Memory B cell (primary cell): ENCODE data around the gene NHLRC1.
A peak's percentile ranks its signal among the peaks of the same experiment; 100 is the strongest.
"Not testable (repeated sequence)": the region's sequence is repeated elsewhere in the genome, so short reads cannot be mapped to it uniquely, and the experiment has no call there.

Source experiments
- ATAC-seq: fragments of 150-1000 bp; cut with Tn5 transposase; 2 replicates; pipeline ENCODE4 v1.10.0; 2021; ENCODE audit warnings: low read depth, mild to moderate bottlenecking, moderate library complexity
- DNase-seq, 2 donors: peaks; one replicate each; pipeline ENCODE4 v3.0.0; 2022; ENCODE audit warnings: low spot score in 2 of 2
- H3K27ac Mint-ChIP-seq: one replicate; pipeline ENCODE4 v1.8.0; 2022; ENCODE audit warnings: mild to moderate bottlenecking, moderate library complexity, mixed read lengths
- H3K27me3 Mint-ChIP-seq: one replicate; pipeline ENCODE4 v1.8.0; 2022; ENCODE audit warnings: mixed read lengths
- H3K36me3 Mint-ChIP-seq: one replicate; pipeline ENCODE4 v1.8.0; 2022; ENCODE audit warnings: mild to moderate bottlenecking, mixed read lengths
- H3K4me1 Mint-ChIP-seq: one replicate; pipeline ENCODE4 v1.8.0; 2022; ENCODE audit warnings: mixed read lengths
- H3K4me3 Mint-ChIP-seq: one replicate; pipeline ENCODE4 v1.8.0; 2022; ENCODE audit warnings: mild to moderate bottlenecking, moderate library complexity, mixed read lengths
- H3K9me3 Mint-ChIP-seq: one replicate; pipeline ENCODE4 v1.8.0; 2022; ENCODE audit warnings: mixed read lengths

The NHLRC1 gene

GRCh38 chr6:18151391-18151790, 28.9 kb upstream of the NHLRC1 start:
- ATAC-seq, H3K36me3 Mint-ChIP-seq, H3K27me3 Mint-ChIP-seq, H3K27ac Mint-ChIP-seq, DNase-seq, H3K9me3 Mint-ChIP-seq, H3K4me3 Mint-ChIP-seq: not testable (repeated sequence)
- peaks cover 10% of the 10 kb centered on the region for H3K4me1 Mint-ChIP-seq

GRCh38 chr6:18148304-18149025, 26.0 kb upstream of the NHLRC1 start:
- ATAC-seq (no peak), DNase-seq (no peak)
- Mint-ChIP-seq H3K4me3 (no peak overlapping the region), H3K36me3 (peaks cover 7% of the 10 kb centered on the region), H3K4me1 (peaks cover 4% of the 10 kb centered on the region), H3K27me3 (no peaks in the 10 kb centered on the region), H3K27ac (no peak overlapping the region), H3K9me3 (no peaks in the 10 kb centered on the region)

- peaks cover 3% of the 10 kb centered on the region for H3K4me1 Mint-ChIP-seq
- no peak overlapping the region for H3K27ac Mint-ChIP-seq
- no peaks in the 10 kb centered on the region for H3K27me3 Mint-ChIP-seq
- H3K36me3 Mint-ChIP-seq, result peaks cover 12% of the 10 kb centered on the region
- H3K9me3 Mint-ChIP-seq, result no peaks in the 10 kb centered on the region
- DNase-seq, result no peak
- ATAC-seq, result no peak
- H3K4me3 Mint-ChIP-seq, result no peak overlapping the region
Observed at GRCh38 chr6:18147616-18148015, 25.1 kb upstream of the NHLRC1 start.

- peaks cover 16% of the 10 kb centered on the region for H3K36me3 Mint-ChIP-seq
- no peak overlapping the region for H3K4me3 Mint-ChIP-seq
- no peak overlapping the region for H3K27ac Mint-ChIP-seq
- no peaks in the 10 kb centered on the region for H3K9me3 Mint-ChIP-seq
- ATAC-seq (no peak), DNase-seq (no peak)
- H3K4me1 Mint-ChIP-seq, result peaks cover 7% of the 10 kb centered on the region
- H3K27me3 Mint-ChIP-seq, result no peaks in the 10 kb centered on the region
Observed at GRCh38 chr6:18147160-18147559, 24.7 kb upstream of the NHLRC1 start.

GRCh38 chr6:18142591-18142861, 20.0 kb upstream of the NHLRC1 start:
- Mint-ChIP-seq H3K27me3 (no peaks in the 10 kb centered on the region), H3K27ac (peak overlapping the region; percentile 4), H3K4me1 (peaks cover 9% of the 10 kb centered on the region), H3K9me3 (no peaks in the 10 kb centered on the region), H3K36me3 (peaks cover 25% of the 10 kb centered on the region), H3K4me3 (no peak overlapping the region)
- DNase-seq (no peak), ATAC-seq (no peak)

GRCh38 chr6:18141805-18142590, 19.5 kb upstream of the NHLRC1 start:
- no peaks in the 10 kb centered on the region for H3K27me3 Mint-ChIP-seq
- peaks cover 25% of the 10 kb centered on the region for H3K36me3 Mint-ChIP-seq
- DNase-seq (no peak), ATAC-seq (peak; percentile 34)
- H3K4me1 Mint-ChIP-seq, result peaks cover 9% of the 10 kb centered on the region
- peak overlapping the region; percentile 4 for H3K27ac Mint-ChIP-seq
- no peak overlapping the region for H3K4me3 Mint-ChIP-seq
- H3K9me3 Mint-ChIP-seq, result no peaks in the 10 kb centered on the region

- DNase-seq, result no peak
- H3K27me3 Mint-ChIP-seq, result no peaks in the 10 kb centered on the region
- no peak overlapping the region for H3K4me3 Mint-ChIP-seq
- no peaks in the 10 kb centered on the region for H3K9me3 Mint-ChIP-seq
- peaks cover 9% of the 10 kb centered on the region for H3K4me1 Mint-ChIP-seq
- ATAC-seq, result no peak
- H3K36me3 Mint-ChIP-seq, result peaks cover 29% of the 10 kb centered on the region
- H3K27ac Mint-ChIP-seq, result no peak overlapping the region
Observed at GRCh38 chr6:18139935-18140621, 17.6 kb upstream of the NHLRC1 start.

- ATAC-seq, result no peak
- Mint-ChIP-seq H3K9me3 (no peaks in the 10 kb centered on the region), H3K36me3 (peaks cover 29% of the 10 kb centered on the region), H3K4me1 (peaks cover 9% of the 10 kb centered on the region), H3K4me3 (no peak overlapping the region), H3K27me3 (no peaks in the 10 kb centered on the region), H3K27ac (no peak overlapping the region)
- DNase-seq, result no peak
Observed at GRCh38 chr6:18138906-18139305, 16.4 kb upstream of the NHLRC1 start.

- Mint-ChIP-seq H3K4me3 (no peak overlapping the region), H3K27me3 (no peaks in the 10 kb centered on the region), H3K4me1 (no peaks in the 10 kb centered on the region), H3K27ac (no peak overlapping the region), H3K36me3 (peaks cover 23% of the 10 kb centered on the region), H3K9me3 (no peaks in the 10 kb centered on the region)
- ATAC-seq, result no peak
- DNase-seq, result no peak
Observed at GRCh38 chr6:18136260-18136659, 13.8 kb upstream of the NHLRC1 start.

GRCh38 chr6:18135171-18135570, 12.7 kb upstream of the NHLRC1 start:
- no peak for DNase-seq
- H3K4me1 Mint-ChIP-seq, result no peaks in the 10 kb centered on the region
- no peaks in the 10 kb centered on the region for H3K9me3 Mint-ChIP-seq
- no peak overlapping the region for H3K4me3 Mint-ChIP-seq
- H3K27ac Mint-ChIP-seq, result no peak overlapping the region
- no peak for ATAC-seq
- H3K27me3 Mint-ChIP-seq, result no peaks in the 10 kb centered on the region
- peaks cover 20% of the 10 kb centered on the region for H3K36me3 Mint-ChIP-seq

- Mint-ChIP-seq H3K36me3 (peaks cover 16% of the 10 kb centered on the region), H3K4me3 (no peak overlapping the region), H3K27ac (no peak overlapping the region), H3K27me3 (no peaks in the 10 kb centered on the region), H3K9me3 (no peaks in the 10 kb centered on the region), H3K4me1 (no peaks in the 10 kb centered on the region)
- no peak for DNase-seq
- no peak for ATAC-seq
Observed at GRCh38 chr6:18132346-18132745, 9.9 kb upstream of the NHLRC1 start.

GRCh38 chr6:18126121-18126520, 3.6 kb upstream of the NHLRC1 start:
- H3K9me3 Mint-ChIP-seq, result no peaks in the 10 kb centered on the region
- no peak for DNase-seq

GRCh38 chr6:18121580-18122127, 823 bp downstream of the NHLRC1 start:
- peak overlapping the region; percentile 65 for H3K4me3 Mint-ChIP-seq
- no peak for ATAC-seq

More at GRCh38 chr6:18126121-18126520, 3.6 kb upstream of the NHLRC1 start:
- H3K4me3 Mint-ChIP-seq, result no peak overlapping the region
- H3K27me3 Mint-ChIP-seq, result peaks cover 2% of the 10 kb centered on the region
- H3K27ac Mint-ChIP-seq, result no peak overlapping the region
- H3K4me1 Mint-ChIP-seq, result peaks cover 8% of the 10 kb centered on the region
- no peak for ATAC-seq
- peaks cover 6% of the 10 kb centered on the region for H3K36me3 Mint-ChIP-seq

GRCh38 chr6:18119236-18119635, 3.2 kb downstream of the NHLRC1 start:
- H3K4me1 Mint-ChIP-seq, result peaks cover 8% of the 10 kb centered on the region
- no peaks in the 10 kb centered on the region for H3K36me3 Mint-ChIP-seq
- DNase-seq (no peak), ATAC-seq (no peak)
- H3K4me3 Mint-ChIP-seq, result no peak overlapping the region
- H3K27me3 Mint-ChIP-seq, result peaks cover 3% of the 10 kb centered on the region
- no peaks in the 10 kb centered on the region for H3K9me3 Mint-ChIP-seq
- H3K27ac Mint-ChIP-seq, result no peak overlapping the region

More at GRCh38 chr6:18121580-18122127, 823 bp downstream of the NHLRC1 start:
- Mint-ChIP-seq H3K9me3 (no peaks in the 10 kb centered on the region), H3K27me3 (peaks cover 3% of the 10 kb centered on the region), H3K36me3 (no peaks in the 10 kb centered on the region), H3K27ac (no peak overlapping the region), H3K4me1 (peaks cover 8% of the 10 kb centered on the region)
- peak; percentile 3 to 32 for DNase-seq
